Neural crest cell (in vitro differentiated cells): Measurements from ENCODE around the gene USP31. TPM values are rescaled to one million over a fixed set of nuclear protein-coding genes. Genes with fewer than 3 reads are reported as not detected.

Experiments
- DNase-seq: peaks from one replicate; pipeline ENCODE4 v3.0.0; 2021; ENCODE audit warnings: low read depth, mixed read lengths, low spot score
- H3K27ac Mint-ChIP-seq: one replicate; pipeline ENCODE4 v1.8.0; 2021; ENCODE audit warnings: mild to moderate bottlenecking, mixed read lengths; ENCODE audit not compliant: unreplicated experiment
- H3K27me3 Mint-ChIP-seq: 2 replicates; pipeline ENCODE4 v1.8.0; 2021; ENCODE audit warnings: low read depth, mild to moderate bottlenecking, mixed read lengths
- H3K36me3 Mint-ChIP-seq: 2 replicates; pipeline ENCODE4 v1.8.0; 2021; ENCODE audit warnings: low read depth, mild to moderate bottlenecking, mixed read lengths
- H3K4me1 Mint-ChIP-seq: 2 replicates; pipeline ENCODE4 v1.8.0; 2021; ENCODE audit warnings: mixed read lengths
- H3K4me3 Mint-ChIP-seq: one replicate; pipeline ENCODE4 v1.8.0; 2021; ENCODE audit warnings: mild to moderate bottlenecking, mixed read lengths
- H3K9me3 Mint-ChIP-seq: 2 replicates; pipeline ENCODE4 v1.8.0; 2021; ENCODE audit warnings: mixed read lengths
- total RNA-seq: library from RNA; stranded (reverse); gene quantifications from 2 replicates; pipeline ENCODE4 v1.2.1, GENCODE V29; 2021
- TF ChIP-seq, protein P1 (sequence below): fragments of 200-600 bp; sonication (generic); conservative IDR thresholded peaks from 2 replicates; pipeline ENCODE4 v1.5.0; 2021; ENCODE audit warnings: antibody characterized with exemption, mild to moderate bottlenecking

The USP31 gene
- total RNA-seq, 1 donor from 2014 or later: 13.7 TPM

DNA sequence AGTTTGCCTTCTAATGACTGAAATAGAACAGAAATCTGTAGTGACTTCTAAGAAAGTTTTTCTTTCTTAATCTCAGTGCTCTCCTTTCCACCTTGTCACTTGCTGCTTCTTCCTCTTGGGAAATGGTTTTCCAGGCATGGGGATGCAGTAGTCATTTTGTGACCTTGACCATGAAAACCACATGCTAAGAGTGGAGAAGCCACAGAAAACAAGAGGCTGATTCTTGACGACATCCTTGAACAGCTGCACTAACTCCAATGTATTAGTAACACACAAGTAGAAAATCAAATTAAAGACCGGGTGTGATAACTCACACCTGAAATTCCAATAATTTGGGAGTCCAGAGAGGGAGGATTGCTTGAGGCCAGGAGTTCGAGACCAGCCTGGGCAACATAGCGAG lies 15.5 kb upstream of the USP31 start:
- TF ChIP-seq, protein P1, sequence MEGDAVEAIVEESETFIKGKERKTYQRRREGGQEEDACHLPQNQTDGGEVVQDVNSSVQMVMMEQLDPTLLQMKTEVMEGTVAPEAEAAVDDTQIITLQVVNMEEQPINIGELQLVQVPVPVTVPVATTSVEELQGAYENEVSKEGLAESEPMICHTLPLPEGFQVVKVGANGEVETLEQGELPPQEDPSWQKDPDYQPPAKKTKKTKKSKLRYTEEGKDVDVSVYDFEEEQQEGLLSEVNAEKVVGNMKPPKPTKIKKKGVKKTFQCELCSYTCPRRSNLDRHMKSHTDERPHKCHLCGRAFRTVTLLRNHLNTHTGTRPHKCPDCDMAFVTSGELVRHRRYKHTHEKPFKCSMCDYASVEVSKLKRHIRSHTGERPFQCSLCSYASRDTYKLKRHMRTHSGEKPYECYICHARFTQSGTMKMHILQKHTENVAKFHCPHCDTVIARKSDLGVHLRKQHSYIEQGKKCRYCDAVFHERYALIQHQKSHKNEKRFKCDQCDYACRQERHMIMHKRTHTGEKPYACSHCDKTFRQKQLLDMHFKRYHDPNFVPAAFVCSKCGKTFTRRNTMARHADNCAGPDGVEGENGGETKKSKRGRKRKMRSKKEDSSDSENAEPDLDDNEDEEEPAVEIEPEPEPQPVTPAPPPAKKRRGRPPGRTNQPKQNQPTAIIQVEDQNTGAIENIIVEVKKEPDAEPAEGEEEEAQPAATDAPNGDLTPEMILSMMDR: no peak
- Mint-ChIP-seq H3K4me3 (no peak overlapping the region), H3K27me3 (peaks cover 55% of the 10 kb centered on the region), H3K27ac (no peak overlapping the region), H3K36me3 (no peaks in the 10 kb centered on the region), H3K9me3 (peaks cover 3% of the 10 kb centered on the region), H3K4me1 (no peaks in the 10 kb centered on the region)
- no peak for DNase-seq

DNA sequence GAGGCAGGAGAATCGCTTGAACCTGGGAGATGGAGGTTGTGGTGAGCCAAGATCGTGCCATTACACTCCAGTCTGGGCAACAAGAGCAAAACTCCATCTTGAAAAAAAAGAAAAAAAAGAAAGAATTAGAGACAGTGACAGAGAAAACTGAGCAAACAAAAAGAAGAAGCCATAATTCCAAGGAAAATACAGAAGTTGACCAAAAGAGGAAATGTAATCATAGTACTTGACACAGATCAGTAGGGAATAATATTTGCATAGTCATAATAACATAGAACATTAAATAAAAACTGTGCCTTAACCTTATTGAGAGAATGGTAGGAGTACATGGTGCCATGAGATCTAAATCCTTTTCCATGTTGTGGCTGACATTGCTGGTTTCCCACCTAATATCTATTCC lies 14.7 kb upstream of the USP31 start:
- DNase-seq: no peak
- H3K36me3 Mint-ChIP-seq: no peaks in the 10 kb centered on the region
- H3K9me3 Mint-ChIP-seq: peaks cover 6% of the 10 kb centered on the region
- TF ChIP-seq, protein P1: no peak
- no peaks in the 10 kb centered on the region for H3K4me1 Mint-ChIP-seq
- no peak overlapping the region for H3K4me3 Mint-ChIP-seq
- H3K27me3 Mint-ChIP-seq: peaks cover 47% of the 10 kb centered on the region
- no peak overlapping the region for H3K27ac Mint-ChIP-seq

DNA sequence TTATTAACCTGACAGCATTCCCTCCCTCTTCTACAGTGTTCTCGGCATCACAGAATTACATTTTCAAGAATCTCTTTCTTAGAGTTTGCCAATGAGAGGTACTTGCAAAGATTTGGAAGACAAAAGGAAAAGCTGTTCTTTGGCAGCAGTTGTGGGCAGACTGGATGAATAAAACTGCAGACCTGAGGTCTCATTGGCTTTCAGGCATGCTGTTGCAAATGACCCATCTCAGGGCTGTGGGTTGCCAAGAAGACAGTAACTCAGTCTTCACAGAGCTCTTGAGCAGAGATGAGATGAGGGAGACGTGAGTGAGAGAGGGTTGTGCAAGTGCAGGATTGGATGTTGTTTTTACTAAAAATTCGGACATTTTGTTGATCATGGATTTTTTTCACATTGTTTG lies 11.3 kb upstream of the USP31 start:
- Mint-ChIP-seq H3K27ac (no peak overlapping the region), H3K4me1 (no peaks in the 10 kb centered on the region), H3K9me3 (peaks cover 3% of the 10 kb centered on the region), H3K36me3 (no peaks in the 10 kb centered on the region), H3K27me3 (peaks cover 41% of the 10 kb centered on the region), H3K4me3 (no peak overlapping the region)
- TF ChIP-seq, protein P1: no peak
- DNase-seq: no peak

DNA sequence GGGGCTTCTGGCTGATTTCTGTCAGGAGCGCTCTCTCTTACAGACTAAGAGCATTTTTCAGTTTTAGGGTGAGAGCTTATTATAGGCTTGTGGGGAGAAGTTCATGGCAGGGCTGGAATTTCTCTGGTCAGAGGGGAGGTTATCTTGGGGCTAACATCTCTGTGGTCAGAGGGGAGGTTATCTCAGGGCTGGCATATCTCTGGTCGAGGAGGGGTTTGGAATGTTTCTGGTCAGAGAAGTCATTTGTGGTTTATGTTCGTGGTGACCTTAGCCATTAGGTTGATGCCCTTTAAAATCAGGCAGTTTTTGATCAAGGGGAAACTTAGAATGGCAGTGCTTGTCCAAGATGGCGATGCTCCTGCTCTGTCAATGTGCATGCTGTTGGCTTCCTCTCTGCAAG lies 10.8 kb upstream of the USP31 start:
- Mint-ChIP-seq H3K27me3 (peaks cover 42% of the 10 kb centered on the region), H3K27ac (no peak overlapping the region), H3K36me3 (no peaks in the 10 kb centered on the region), H3K4me3 (no peak overlapping the region), H3K4me1 (no peaks in the 10 kb centered on the region), H3K9me3 (peaks cover 3% of the 10 kb centered on the region)
- DNase-seq: no peak
- TF ChIP-seq, protein P1: no peak

DNA sequence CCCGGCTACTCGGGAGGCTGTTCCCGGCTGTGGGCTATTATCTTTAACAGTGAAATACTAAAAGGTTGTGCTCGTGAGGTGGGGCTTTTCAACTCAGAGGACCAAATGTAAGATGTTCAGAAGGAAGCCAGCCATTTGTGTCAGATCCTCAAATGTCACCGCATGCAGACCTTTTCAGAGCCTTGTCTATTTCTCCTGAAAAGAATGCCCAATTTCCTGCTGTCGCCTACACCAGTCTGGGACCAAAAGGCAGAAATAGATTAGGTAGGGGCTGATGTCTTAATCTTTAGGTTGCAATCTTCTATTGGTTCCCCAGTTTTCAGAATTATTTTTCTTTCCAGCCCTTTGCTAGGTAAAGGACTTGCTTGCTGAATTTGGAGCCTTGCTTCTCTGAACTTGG lies 8.9 kb upstream of the USP31 start:
- Mint-ChIP-seq H3K9me3 (peaks cover 3% of the 10 kb centered on the region), H3K36me3 (no peaks in the 10 kb centered on the region), H3K4me1 (no peaks in the 10 kb centered on the region), H3K4me3 (no peak overlapping the region), H3K27me3 (peaks cover 42% of the 10 kb centered on the region), H3K27ac (no peak overlapping the region)
- TF ChIP-seq, protein P1: no peak
- no peak for DNase-seq
